Stimulated activated CD8-positive, alpha-beta memory T cell treated with anti-CD3 and anti-CD28 coated beads, Interleukin-4, amount 100 ng/mL, for 48 hours (primary cell): ENCODE results near the gene MDH2.
"Not testable (repeated sequence)": the region's sequence is repeated elsewhere in the genome, so short reads cannot be mapped to it uniquely, and the experiment has no call there.

ENCODE experiments used
- DNase-seq: peaks from one replicate; pipeline ENCODE4 v3.0.0-alpha.2; 2020

Gene MDH2

DNA sequence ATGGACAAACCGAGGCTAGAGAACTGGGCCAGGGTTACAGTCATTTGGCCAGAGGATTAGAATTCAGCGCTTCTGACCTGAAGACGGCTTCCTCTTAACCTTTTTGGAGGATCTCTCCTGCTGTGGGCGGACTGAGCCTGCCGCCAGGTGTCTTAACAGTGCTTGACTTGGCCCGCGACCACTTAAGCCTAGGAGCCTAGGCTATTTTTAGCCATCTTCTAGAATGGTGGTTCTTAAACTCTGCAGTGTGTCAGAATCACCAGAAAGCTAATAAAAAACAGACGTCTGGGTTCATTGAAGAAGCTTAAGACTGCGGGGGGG is 722 bp downstream of the MDH2 start:
- DNase-seq, result peak; percentile 36

DNA sequence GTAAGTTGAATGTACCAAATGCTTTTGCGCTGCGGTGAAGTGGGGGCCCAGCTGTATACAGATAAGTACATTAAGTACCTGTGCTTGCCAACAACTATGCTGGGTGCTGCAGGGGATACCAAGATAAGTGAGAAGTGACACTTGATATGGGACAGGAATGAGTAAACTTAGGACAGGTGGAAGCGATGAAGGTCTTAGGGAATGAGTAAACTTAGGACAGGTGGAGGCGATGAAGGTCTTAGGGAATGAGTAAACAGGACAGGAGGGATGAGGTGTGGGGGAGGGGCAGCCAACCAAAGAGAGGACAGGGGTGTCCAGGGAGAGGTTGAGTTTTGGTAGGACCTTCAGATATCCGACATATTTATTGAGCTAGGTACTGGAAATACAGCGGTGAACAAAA is 1.4 kb downstream of the MDH2 start:
- DNase-seq, result no peak

DNA sequence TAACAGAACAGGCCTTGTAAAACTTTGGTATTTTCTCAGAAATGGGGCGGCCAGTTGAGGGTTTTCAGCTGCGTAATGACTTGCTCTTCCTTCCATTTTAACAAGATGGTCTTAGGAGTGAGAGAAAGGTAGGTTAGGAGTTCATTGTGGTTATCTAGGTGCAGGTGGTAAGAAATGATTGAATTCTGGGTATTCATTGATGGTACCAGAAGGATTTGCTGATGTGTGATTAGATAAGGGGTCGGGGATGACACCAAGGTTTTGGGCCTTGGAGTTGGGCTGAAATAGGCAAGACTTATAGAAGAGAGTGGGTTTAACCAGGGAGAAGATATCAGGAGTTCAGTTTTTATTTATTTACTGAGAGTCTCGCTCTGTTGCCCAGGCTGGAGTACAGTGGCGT is 2.6 kb downstream of the MDH2 start:
- DNase-seq, result no peak

DNA sequence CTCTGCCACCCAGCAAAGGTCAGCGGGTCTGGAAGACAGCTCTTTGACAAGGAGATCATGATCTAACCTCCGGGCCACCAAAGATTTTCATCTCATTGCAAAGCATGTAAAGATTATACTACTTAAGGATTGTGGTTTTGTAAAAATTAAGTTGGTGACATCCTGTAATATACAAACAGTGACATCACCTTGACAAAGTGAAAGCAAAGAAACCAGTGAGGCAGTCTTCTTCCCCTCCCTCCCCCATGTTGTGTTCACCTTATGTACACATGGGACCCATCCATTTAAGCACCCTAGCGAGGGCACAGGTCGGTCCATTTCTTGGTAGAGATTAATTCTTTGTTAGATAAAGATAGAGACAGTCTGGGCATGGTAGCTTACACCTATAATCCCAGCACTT is 3.9 kb downstream of the MDH2 start:
- DNase-seq, result no peak

DNA sequence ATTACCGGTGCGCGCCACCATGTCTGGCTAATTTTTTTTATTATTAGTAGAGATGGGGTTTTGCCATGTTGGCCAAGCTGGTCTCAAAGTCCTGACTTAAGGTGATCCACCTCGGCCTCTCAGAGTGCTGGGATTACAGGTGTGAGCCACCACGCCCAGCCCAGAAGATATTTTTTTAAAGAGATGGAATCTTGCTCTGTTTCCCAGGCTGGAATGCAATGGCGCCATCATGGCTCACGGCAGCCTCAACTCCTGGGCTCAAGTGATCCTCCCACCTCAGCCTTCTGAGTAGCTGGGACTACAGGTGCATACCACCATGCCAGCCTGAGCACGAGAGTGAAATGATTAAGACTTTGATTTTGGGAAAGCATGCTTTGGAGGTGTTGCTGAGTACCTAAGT is 4.8 kb downstream of the MDH2 start:
- not testable (repeated sequence) for DNase-seq

DNA sequence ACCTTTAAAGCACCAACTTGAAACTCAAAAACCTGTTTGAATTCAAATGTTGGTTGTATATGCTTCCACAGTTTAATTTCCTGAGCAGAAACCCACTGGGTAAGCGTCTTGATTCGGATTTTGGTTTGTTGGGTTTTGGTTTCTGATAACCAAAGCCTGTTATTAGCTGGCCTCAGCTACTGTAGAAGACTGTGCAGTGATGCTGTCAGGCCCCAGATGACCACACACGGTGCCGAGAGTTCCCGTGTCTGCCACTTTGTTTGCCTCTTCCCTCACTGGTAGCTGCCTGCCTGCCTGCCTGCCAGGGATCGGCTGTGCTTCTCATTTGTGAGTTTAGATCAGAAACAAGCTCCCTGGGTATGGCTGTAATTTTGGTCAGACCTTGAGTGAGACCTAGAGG is 5.6 kb downstream of the MDH2 start:
- DNase-seq, result no peak

DNA sequence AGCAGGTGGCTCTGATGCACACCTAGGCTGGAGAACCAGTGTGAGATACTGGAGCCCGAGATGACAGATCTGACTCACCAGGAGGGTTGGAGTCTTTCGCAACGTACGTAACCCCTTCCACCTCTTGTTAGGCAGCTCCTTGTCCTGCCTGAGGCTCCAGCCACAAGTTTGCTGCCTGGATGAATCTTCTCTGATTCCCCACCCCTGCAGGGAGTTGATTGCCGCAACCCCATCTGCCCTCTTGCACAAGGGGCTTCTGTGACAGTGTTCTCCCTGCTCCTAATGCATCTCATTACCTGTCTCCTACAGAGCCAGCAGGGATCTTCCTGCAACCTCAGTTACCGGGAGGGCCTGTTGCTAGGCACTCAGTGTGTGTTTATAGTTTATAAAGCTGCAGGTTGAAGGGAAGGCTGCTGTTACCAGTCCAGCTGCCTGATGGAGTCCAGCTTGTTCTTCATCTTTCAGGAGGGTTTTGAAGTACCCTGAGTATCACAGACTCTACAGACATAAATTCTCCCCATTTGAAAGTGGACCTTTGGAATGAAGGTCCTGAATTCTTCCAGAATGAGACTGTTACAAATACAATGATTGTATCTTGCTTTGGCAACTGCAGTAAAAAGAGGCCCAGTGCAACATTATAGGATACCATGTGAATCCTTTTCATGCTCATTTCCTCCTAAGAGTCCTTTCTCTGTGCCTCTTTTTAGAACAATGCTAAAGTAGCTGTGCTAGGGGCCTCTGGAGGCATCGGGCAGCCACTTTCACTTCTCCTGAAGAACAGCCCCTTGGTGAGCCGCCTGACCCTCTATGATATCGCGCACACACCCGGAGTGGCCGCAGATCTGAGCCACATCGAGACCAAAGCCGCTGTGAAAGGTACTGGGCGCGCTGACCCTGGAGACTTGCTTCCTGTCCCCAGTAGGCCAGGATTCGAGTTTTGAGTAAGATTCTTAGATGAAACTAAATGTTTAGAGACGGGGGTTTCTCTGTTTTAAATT is 6.5 kb downstream of the MDH2 start:
- DNase-seq, result no peak

DNA sequence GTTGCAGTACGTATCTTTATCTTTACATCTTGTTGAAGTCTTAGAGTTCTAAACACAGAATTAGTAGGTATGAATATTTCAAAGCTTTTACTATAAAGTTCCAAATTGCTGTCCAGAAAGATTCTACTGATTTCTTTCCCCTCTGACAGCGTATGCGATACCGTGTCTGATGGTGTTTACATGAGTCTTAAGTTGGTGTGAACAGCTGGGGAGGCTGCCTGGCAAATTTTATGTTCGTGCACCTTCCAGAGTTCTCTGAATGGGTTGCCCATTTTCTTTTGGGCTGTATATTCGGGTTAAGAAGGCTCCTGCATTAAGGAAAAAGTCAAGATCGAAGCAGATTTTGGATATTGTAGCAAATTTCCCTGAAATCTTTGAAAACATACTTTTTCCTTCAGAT is 8.3 kb downstream of the MDH2 start:
- no peak for DNase-seq

DNA sequence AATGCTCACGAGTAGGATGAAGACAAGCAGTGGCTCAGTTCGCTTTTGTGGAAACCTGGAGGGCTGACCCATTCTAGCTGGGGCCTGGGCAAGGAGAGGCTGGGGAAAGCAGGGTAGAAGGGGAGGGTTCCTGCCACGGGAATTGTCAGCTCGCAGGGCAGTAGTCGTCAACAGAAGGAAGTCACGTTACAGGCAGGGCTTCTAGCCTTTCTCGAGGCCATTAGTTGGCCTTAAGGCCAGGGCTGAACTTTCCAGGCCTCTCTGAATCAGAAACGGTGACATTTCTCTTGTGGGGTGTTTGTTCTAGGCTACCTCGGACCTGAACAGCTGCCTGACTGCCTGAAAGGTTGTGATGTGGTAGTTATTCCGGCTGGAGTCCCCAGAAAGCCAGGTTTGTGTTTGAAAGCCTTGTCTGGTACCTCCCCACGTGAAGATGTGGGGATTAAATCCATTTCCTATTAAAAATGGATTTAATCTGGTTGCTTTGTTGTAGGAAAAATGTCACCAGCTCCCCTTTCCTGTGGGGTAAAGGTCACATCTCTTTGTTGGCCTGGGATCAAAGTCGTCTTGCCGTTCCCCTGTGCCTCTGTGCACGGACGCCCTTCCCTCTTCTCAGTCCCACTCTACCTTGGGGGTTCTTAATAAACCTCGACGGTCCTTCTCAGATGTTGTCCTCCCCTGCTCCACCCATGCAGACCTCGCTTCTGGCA is 9.4 kb downstream of the MDH2 start:
- DNase-seq, result no peak

DNA sequence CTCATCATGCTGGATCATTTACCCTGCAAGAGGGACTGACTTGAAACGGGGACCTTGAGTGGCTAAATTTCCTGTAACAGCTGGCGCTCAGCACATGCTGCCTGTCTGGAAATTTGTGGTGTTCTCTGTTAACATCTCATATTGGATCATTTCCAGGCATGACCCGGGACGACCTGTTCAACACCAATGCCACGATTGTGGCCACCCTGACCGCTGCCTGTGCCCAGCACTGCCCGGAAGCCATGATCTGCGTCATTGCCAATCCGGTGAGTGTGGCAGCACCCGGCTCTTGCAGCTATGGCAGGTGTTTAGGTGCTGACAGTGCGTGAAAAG is 9.9 kb downstream of the MDH2 start:
- no peak for DNase-seq

DNA sequence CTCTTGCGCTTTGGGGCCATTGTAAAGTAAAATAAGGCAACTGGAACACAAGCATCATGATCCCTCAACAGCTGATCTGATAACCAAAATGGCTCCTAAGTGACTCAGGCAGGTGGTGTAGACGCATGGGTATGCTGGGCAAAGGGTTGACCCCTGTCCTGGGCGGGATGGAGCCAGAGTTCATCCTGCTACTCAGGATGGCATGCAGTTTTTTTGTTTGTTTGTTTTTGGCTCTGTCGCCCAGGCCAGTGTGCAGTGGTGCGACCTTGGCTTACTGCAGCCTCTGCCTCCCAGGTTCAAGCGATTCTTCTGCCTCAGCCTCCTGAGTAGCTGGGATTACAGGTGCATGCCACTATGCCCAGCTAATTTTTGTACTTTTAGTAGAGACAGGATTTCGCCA is 10.8 kb downstream of the MDH2 start:
- DNase-seq, result not testable (repeated sequence)

DNA sequence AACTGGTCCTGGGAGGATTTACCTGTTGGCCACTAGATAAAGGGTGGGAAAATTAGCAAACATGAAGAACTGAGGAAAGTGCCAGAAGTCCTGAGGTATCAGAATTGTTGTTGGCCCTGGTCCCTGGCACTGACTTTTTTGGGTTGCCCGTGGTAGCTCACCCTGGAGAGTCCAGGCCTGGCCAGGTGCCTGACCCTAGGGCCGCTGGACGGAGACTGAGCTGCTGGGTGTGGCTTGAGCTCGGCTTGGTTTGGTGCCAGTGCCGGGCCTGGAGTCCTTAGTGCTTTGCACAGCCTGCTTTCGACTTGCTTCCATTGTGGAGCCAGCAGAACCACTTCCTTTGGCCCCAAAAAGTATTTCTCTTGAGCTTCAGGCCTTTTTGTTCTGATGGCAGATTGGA is 12.9 kb downstream of the MDH2 start:
- no peak for DNase-seq

DNA sequence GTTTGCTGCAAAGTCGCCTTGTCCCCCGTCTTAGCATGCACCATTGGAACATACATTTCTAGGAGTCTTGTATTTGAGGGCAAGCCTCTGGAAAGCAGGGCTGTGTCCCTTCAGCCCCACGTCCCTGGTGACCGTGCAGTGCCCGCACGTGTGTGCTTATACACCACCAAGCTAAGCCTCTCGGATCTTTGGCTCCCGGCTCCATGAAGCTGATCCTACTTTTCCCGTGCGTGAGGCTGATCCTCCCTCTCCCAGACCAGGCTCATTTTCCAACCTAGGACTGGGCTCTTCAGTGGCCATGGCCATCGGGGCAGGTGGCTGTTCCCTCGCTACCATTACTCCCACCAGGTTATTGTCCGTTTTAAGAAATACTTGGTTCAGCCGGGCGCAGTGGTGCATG is 14.3 kb downstream of the MDH2 start:
- no peak for DNase-seq

DNA sequence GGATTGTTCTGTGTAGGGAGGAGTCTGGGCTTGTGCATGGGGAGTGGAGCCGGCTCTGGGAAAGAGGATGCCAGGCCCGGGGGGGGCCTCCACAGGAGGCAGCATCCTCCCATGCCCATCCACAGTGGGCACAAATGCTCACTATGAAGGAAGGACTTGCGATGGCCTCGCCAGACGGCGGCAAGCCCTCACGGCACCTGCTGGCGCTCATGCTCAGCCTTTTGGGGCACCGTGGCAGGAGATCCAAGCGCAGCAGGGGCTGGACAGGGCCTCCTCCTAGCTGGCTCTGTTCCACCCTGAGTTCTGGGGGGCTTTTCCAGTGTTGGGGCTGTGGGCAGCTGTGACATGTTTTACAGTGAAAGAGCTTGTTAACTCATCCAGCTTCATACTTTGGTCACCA is 15.2 kb downstream of the MDH2 start:
- DNase-seq, result no peak

DNA sequence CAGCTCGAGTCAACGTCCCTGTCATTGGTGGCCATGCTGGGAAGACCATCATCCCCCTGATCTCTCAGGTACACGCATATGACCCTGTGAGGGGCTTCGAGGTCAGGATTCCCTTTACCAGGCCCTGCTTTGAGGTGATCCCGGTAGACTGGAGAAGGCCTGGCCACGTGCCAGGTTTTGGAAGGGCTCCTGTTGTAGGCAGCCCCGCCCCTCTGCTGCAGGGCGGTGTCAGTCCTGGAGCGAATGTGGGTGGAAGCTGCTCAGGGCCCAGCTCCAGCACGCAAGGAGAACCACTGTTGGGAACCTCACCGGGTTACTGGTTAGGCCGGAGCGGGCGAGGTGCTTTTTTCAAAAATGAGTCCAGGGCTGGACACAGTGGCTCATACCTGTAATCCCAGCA is 15.6 kb downstream of the MDH2 start:
- no peak for DNase-seq

DNA sequence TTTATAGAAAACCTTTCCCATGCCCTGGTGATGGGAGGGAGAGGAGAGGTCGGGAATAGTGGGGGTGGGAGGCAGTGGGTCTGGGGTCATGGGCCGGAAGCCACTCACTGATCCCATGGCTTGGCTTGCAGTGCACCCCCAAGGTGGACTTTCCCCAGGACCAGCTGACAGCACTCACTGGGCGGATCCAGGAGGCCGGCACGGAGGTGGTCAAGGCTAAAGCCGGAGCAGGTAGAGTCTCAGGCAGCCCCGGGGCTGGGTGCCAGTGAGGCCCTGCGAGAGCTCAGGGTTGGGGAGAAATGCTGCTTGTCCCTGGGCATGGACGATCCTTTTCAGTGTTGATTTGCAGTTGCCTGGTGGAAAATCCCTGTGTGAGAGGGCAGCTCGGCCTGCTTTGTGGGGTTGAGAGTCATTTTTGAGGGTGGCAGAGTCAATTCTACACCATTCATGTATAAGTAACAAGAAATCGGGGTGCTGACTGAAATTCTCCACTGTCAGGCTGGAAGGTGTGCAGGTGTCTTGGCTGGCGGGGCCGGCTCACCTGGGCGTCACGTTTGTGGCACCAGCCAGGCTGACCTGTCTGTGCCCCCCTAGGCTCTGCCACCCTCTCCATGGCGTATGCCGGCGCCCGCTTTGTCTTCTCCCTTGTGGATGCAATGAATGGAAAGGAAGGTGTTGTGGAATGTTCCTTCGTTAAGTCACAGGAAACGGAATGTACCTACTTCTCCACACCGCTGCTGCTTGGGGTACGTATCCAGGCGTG is 16.5 kb downstream of the MDH2 start:
- no peak for DNase-seq

DNA sequence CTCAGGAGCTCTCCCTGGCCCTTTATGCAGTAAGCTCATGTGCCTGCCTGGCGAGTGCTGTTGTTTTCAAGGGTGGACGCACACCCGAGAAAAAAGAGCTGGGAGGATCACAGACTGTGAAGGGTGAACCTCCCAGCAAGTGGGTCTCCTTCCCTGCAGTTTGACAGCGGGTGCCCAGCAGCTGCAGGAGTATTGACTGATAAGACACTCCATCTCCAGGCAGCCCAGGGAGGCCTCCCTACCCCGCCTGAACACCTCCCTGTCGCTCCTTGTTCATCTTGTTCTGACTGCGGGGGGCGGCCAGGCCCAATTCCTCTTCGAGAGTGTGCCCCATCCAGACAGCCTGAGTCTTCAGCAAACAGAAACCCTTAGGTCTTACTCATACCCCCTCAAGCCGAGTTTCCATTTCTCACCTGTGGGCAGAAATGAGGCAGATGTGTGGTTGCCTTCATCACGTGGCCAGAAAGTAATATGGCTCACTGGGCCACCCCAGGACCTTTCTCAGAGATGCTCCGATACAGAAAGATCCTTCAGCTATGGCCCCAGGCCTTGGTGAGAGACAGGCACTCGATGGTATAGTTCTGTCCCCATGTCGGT is 17.2 kb downstream of the MDH2 start:
- DNase-seq, result peak; percentile 46

DNA sequence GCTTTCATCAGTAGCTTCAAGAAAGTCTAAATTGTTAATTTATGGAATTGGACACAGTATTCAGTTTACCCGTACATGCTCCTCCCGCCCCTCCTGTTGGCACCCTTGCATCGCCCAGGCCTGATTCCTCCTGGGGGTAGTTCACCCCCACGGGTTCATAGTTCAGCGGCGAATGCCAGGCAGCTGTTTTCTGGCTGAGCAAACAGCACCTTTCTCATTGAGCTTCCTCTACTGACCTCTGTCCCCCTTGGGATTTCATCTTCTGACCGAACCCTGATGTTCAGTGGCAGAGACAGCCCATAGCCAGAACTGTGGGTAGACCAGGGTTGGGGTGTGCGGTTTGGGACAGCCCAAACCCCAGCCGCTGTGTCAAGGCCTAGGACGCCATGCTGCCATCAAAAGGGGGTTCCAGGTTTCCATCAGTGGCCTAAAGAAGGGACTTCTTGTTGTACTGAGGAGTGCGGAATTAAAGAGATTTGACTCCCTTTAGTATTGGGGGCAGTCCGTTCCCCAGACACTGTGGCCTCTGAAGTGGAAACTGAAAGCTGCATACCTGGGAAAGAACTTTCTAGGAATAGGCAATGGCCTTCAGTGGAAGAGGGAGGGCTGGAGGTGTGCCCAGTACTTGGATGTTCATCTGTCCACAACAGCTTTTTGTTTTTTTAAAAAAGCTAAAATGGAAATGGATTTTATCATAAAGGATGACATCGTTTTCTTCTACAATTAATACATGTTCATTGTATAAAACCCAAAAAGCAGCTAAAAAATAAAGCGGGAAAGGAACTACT is 19.0 kb downstream of the MDH2 start:
- no peak for DNase-seq

DNA sequence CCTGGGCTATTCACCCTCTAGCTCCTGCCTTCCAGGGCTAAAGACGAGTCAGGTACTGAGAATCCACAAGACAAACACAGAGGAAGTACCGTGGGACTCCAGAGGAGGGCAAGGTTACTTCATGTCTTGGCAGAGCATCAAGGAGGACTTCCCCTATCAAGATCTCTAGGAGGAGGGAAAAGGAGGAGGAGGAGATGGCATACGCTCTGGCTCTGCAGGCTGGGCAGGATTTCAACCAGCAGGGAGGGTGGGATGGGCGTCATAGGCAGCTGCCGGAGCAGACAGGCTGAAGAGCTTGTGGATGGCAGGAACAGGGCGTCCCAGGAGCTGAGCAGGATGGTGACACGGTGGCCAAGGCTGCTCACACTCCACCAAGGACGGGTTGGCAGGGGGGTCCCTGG is 21.3 kb downstream of the MDH2 start:
- no peak for DNase-seq

DNA sequence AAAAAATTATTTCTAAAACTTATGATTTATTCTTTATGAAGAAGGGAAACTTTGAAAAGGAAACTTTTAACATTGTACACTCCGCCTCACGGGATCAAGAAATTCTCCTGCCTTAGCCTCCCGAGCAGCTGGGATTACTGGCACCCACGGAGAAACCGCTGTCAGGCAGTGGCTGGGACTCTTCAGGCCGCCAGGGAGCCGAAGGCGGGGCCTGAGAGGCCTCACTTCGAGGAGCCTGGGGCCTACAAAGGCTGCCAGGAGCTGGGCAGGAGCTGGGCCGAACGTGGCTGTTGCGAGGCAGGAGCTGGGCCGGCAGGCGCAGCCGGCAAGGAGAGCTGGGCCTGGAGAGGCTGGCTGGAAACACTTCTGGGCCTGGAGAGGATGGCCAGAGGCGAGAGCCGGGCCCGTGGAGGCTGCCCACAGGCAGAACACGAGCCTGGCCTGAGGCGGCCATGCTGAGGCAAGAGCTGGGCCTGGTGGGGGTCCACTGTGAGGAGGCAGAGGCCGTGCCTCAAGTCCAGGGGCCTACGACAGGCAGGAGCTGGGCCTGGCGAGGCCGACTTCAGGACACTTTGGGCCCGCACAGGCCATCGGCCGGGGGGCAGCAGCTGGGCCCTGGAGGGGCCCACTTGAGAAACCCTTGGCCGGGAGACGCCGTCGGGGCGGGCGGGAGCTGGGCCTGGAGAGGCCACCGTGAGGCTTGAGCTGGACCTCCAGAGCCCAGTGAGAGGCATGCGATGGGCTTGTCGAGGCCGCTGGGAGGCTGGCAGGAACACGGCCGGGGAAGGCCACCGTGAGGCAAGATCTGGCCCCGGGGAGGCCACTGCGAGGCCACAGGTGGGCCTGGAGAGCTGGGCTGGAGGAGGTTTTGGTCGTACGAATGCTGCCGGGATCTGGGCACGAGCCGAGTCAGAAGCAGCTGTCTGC is 23.7 kb downstream of the MDH2 start:
- DNase-seq, result no peak
